ENCODE measurements around the gene CYRIA. TPM values are rescaled to one million over a fixed set of nuclear protein-coding genes. Genes with fewer than 3 reads are reported as not detected.

CYRIA gene
- polyA plus RNA-seq, 2 of the 4 experiments (the other 2 are of a cell fraction) = 0.01 to 0.08 TPM

- 55% methylated on average over 8 of the region's 8 CpGs for WGBS (ENCODE audit: missing lambda C conversion rate)
- Histone ChIP-seq H3K9me3 (no peaks in the 10 kb centered on the region), H3K4me3 (no peak overlapping the region; the same call in 2 of the 3 replicates), H3K27ac (no peak overlapping the region), H3K4me1 (no peaks in the 10 kb centered on the region), H3K4me2 (peak overlapping the region; percentile 91; the same call in 1 of the 3 replicates)
- ChIA-PET POLR2A (no interaction called here), CTCF (interaction anchor here (1.4 kb wide), 1 partner anchor 13 kb away, joined by 3 read pairs; no protein-coding TSS in a partner anchor)
- no peak for FAIRE-seq
- no peak for TF ChIP-seq POLR2A (IDR thresholded peaks at IDR 0.05; ENCODE audit: low read length)
- TF ChIP-seq HES2 (IDR thresholded peaks at IDR 0.05) = no peak
- no peak for TF ChIP-seq CBX8 (IDR thresholded peaks at IDR 0.05)
- TF ChIP-seq ZSCAN20 (CRISPR knock-in tag; IDR thresholded peaks at IDR 0.05) = no peak
- no peak for TF ChIP-seq KDM1A (IDR thresholded peaks at IDR 0.05; ENCODE audit: low read depth)
- TF ChIP-seq SREBF2 (IDR thresholded peaks at IDR 0.05) = no peak
- TF ChIP-seq CHD2 (IDR thresholded peaks at IDR 0.05; ENCODE audit: low read length, partially characterized antibody) = no peak
- no peak for TF ChIP-seq PHF8 (IDR thresholded peaks at IDR 0.05; ENCODE audit: borderline replicate concordance, low read depth)
- ATAC-seq = no peak
- DNase-seq (ENCODE audit: low read depth in 1 of 2, low spot score in 1 of 2) = no peak
These were observed 791 bp upstream of the CYRIA start for GRCh38 chr2:16666449-16666801.

GRCh38 chr2:16664809-16665747, 556 bp downstream of the CYRIA start:
- POLR2A ChIA-PET = no interaction called here
- WGBS (ENCODE audit: missing lambda C conversion rate) = 20% methylated on average over 19 of the region's 34 CpGs
- Histone ChIP-seq H3K9me3 (no peaks in the 10 kb centered on the region), H3K4me3 (peak overlapping the region; percentile 49), H3K4me2 (peak overlapping the region; percentile 91), H3K27ac (peak overlapping the region in 1 of 2 experiments; percentile 65; a peak in 3 of 6 replicates), H3K4me1 (no peaks in the 10 kb centered on the region)
- peak in 1 of 2 experiments; percentile 17 for DNase-seq (ENCODE audit: low read depth in 1 of 2, low spot score in 1 of 2)
- CTCF ChIA-PET = interaction anchor here (0.5 to 2.3 kb wide), 4 partner anchors 11 to 56 kb away, joined by 3 to 5 read pairs (median 5); no protein-coding TSS in a partner anchor
- ATAC-seq = peak; percentile 56 to 73
- no peak for FAIRE-seq
- TF ChIP-seq MAZ (IDR thresholded peaks at IDR 0.05; ENCODE audit: borderline replicate concordance, low read depth, low read length) = no peak
- no peak for TF ChIP-seq CTCF (IDR thresholded peaks at IDR 0.05)
- no peak for TF ChIP-seq E2F6 (IDR thresholded peaks at IDR 0.05; ENCODE audit: borderline replicate concordance, low read depth)
- no peak for TF ChIP-seq HOXB5 (CRISPR knock-in tag; IDR thresholded peaks at IDR 0.05)
- TF ChIP-seq POLR2AphosphoS2 (conservative IDR thresholded peaks at IDR 0.05; ENCODE audit: low read length) = no peak
- TF ChIP-seq FOSB (CRISPR knock-in tag; IDR thresholded peaks at IDR 0.05) = no peak
- no peak for TF ChIP-seq CBX2 (IDR thresholded peaks at IDR 0.05; ENCODE audit: borderline replicate concordance, low read depth)
- no peak for TF ChIP-seq HDAC2 (IDR thresholded peaks at IDR 0.05)
- TF ChIP-seq NR3C1 (IDR thresholded peaks at IDR 0.05) = no peak
- TF ChIP-seq PHF8 (IDR thresholded peaks at IDR 0.05; ENCODE audit: borderline replicate concordance, low read depth) = no peak
- no peak for TF ChIP-seq EP300 (IDR thresholded peaks at IDR 0.05)
- no peak for TF ChIP-seq NFE2L2 (conservative IDR thresholded peaks at IDR 0.05; ENCODE audit: low read length)
- TF ChIP-seq ZSCAN20 (CRISPR knock-in tag; IDR thresholded peaks at IDR 0.05) = no peak
- TF ChIP-seq MYC (IDR thresholded peaks at IDR 0.05; ENCODE audit: borderline replicate concordance, low read length) = no peak
- TF ChIP-seq TFCP2L1 (CRISPR knock-in tag; IDR thresholded peaks at IDR 0.05) = no peak
